GM18858 (cell line): ENCODE results near the gene ASB1.

ENCODE experiments used
- ATAC-seq: cut with Tn5 transposase; IDR thresholded peaks from one replicate; pipeline ENCODE4 v1.9.1; 2021; ENCODE audit not compliant: unreplicated experiment

ASB1 gene

GRCh38 chr2:238464389-238464788 is 37.7 kb downstream of the ASB1 start:
- ATAC-seq: no peak

GRCh38 chr2:238465487-238466242 is 38.9 kb downstream of the ASB1 start:
- no peak for ATAC-seq

GRCh38 chr2:238466243-238466756 is 39.6 kb downstream of the ASB1 start:
- no peak for ATAC-seq

GRCh38 chr2:238467062-238467461 is 40.3 kb downstream of the ASB1 start:
- no peak for ATAC-seq

- ATAC-seq: no peak
These were observed 41.1 kb downstream of the ASB1 start for GRCh38 chr2:238467792-238468191.

GRCh38 chr2:238469155-238469554 is 42.4 kb downstream of the ASB1 start:
- ATAC-seq: no peak

GRCh38 chr2:238473014-238473413 is 46.3 kb downstream of the ASB1 start:
- no peak for ATAC-seq

- ATAC-seq: no peak
These were observed 46.8 kb downstream of the ASB1 start for GRCh38 chr2:238473523-238473922.

GRCh38 chr2:238475034-238475433 is 48.3 kb downstream of the ASB1 start:
- no peak for ATAC-seq

- ATAC-seq: no peak
These were observed 48.8 kb downstream of the ASB1 start for GRCh38 chr2:238475566-238475965.

- ATAC-seq: no peak
These were observed 49.5 kb downstream of the ASB1 start for GRCh38 chr2:238476258-238476657.

GRCh38 chr2:238478216-238478615 is 51.5 kb downstream of the ASB1 start:
- ATAC-seq: no peak

GRCh38 chr2:238479847-238480246 is 53.1 kb downstream of the ASB1 start:
- no peak for ATAC-seq

- ATAC-seq: no peak
These were observed 56.3 kb downstream of the ASB1 start for GRCh38 chr2:238483021-238483420.

- no peak for ATAC-seq
These were observed 56.9 kb downstream of the ASB1 start for GRCh38 chr2:238483656-238484055.

- ATAC-seq: no peak
These were observed 58.1 kb downstream of the ASB1 start for GRCh38 chr2:238484522-238485452.

- ATAC-seq: no peak
These were observed 59.6 kb downstream of the ASB1 start for GRCh38 chr2:238486123-238486848.

GRCh38 chr2:238487134-238487533 is 60.4 kb downstream of the ASB1 start:
- ATAC-seq: no peak

- ATAC-seq: no peak
These were observed 61.1 kb downstream of the ASB1 start for GRCh38 chr2:238487652-238488346.

- ATAC-seq: no peak
These were observed 61.7 kb downstream of the ASB1 start for GRCh38 chr2:238488347-238488826.
